GM21786 (cell line): ENCODE results near the gene UTS2R.
"Not testable (repeated sequence)": the region's sequence is repeated elsewhere in the genome, so short reads cannot be mapped to it uniquely, and the experiment has no call there.

Experiments used
- ATAC-seq: cut with Tn5 transposase; IDR thresholded peaks from one replicate; pipeline ENCODE4 v1.9.1; 2021; ENCODE audit not compliant: unreplicated experiment

Gene UTS2R

DNA sequence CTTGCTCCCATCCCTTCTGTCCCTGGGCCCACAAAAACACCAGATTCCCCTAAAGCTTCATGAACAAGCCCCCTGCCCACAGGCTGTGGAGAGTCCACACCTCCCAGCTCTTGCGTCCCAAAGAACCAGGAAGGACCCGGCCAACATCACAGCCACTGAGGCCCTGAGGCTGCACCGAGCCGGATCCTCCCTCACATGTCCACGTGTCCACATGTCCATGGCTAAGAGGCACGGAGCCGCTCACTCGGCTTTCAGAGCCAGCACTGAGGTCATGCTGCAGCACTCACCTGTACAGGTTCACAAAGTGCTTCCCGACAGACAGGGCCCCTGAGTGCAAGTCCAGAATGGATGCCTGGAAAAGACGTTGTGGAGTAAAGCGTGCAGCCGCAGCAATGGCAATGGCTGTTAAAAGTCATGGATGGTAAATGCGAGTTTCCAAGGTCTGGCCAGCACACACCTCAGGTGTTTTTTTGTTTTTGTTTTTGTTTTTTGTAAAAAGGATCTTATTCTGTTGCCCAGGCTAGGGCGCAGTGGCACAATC lies 34.6 kb downstream of the UTS2R start:
- ATAC-seq, result no peak

DNA sequence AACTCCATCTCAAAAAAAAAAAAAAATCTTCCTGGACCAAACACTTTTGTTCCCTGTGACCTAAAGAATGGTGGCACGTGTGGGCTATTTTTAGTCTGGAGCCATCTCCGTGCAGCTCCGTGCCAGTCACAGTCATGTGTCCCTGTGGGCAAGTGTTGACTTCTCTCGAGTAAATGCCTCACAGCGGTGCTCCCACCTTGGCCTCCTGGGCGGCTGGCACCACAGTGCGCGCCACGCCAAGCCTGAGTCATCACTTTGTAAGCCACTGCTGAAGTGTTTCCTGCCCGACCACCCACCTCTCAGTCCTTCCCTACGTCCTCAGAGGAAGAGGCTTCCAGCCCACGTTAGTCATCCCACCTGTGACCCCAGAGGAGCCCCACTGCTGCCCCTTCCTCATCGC lies 35.7 kb downstream of the UTS2R start:
- no peak for ATAC-seq

DNA sequence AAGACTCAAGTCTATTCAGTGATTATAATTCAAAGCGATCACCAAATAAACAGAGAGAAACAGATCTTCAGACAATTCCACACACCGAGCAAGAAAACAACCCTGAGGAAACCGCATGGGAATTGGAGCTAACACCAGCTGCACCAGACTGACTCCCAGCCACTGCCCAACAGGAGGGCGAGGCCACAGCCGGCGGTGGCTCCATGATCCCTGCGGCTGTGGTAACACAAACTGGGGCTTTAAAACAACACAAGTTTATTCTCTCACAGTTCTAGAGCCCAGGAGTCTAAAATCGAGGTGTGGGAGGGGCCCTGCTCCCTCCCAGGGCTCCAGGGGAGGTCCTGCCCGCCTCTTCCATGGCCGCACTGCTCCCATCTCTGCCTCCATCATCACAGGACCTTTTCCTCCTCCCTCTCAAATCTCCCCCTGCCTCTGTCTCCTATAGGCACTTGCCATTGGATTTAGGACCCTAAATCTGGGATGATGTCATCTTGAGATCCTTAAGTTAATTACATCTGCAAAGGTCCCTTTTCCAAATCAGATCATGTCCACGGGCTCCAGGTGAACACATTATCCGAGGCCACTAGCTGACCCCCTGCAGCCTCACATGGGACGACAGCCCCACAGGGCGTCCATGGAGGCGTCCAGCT lies 36.8 kb downstream of the UTS2R start:
- no peak for ATAC-seq

DNA sequence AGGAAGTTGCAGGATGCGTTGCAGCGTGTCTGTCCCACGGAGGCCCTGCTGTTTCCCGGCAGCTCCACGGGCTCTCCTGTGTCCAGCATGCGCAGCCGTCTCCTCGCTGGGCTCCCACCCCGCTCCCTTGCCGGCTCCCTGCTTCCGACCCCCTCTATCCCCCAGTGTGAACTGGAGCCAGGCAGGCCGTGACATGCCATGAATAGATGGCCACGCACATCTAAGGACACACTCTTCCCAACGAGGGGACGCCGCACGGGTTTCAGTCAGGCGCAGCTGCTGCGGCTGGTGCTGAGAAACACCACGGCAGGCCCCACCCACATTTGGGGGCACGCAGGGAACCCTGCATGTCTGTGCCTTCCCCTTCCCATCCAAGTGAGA lies 37.4 kb downstream of the UTS2R start:
- no peak for ATAC-seq

DNA sequence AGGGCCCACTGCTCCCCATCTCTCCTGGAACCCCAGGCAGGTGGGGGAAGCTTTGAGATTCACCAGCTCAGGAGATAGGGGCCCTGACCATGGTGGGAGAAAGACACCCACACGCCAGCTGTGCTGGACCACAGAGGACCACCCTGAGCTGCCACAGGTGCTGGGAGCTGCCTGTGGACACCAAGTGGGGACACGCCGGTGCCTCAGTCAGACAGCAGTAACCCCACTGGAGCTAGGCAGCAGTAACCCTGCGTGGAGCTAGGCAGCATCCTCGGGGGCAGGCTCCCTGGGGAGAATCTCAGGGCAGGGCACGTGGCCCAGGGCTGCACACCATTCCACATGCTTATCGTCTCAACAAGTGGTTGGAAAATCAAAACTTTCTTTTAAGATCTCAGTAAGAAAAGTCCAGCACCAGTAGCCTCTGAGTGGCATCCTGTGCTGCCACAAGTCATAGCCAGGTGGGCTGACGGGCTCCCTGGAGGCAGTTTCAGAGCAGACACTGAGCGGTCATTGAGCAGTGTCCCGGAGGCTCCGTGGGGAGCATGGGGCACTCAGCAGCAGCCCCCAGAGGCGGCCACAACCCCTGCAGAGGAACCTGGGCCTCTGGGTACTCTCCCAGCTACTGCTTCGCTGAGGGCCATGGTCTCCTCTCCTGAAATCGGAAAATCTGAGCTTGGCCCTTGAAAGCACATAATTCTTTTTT lies 38.6 kb downstream of the UTS2R start:
- ATAC-seq, result no peak

DNA sequence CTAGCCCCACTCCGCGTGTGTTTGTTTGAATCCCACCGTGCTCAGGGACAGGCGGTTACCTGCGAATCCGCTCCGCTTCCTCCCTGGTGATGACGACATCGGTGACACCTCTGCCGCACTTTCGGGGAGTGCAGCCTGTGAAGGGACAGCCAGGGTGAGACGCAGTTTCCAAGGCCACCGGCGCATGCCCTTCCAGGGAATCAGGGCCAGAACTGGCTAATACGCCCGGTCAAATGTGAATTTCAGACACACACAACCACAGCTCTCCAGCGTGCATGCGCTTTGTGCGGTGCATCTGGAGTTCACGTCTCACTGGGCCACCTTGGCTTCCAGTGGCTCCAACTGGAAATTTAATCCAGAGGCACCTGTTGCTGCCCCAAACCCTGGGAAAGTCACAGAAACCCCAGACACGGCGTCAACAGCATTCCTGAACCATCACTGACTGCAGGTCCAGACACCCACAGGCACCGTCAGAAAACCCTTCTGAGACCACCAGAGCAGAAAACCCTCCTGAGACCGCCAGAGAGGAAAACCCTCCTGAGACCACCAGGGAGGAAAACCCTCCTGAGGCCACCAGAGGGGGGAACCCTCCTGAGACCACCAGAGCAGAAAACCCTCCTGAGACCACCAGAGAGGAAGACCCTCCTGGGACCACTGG lies 40.0 kb downstream of the UTS2R start:
- ATAC-seq, result no peak

DNA sequence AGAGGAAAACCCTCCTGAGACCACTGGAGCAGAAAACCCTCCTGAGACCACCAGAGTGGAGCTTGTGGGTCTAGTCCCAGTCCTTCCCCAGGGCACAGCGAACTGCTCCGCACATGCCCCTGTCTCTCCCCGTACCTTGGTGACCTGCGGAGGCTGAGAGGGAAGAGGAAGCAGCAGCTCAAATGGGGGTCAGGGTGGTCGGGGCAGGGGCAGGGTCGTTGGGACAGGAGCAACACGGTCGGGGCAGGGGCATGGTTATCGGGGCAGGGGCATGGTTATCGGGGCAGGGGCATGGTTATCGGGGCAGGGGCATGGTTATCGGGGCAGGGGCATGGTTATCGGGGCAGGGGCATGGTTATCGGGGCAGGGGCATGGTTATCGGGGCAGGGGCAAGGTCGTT lies 40.5 kb downstream of the UTS2R start:
- not testable (repeated sequence) for ATAC-seq

DNA sequence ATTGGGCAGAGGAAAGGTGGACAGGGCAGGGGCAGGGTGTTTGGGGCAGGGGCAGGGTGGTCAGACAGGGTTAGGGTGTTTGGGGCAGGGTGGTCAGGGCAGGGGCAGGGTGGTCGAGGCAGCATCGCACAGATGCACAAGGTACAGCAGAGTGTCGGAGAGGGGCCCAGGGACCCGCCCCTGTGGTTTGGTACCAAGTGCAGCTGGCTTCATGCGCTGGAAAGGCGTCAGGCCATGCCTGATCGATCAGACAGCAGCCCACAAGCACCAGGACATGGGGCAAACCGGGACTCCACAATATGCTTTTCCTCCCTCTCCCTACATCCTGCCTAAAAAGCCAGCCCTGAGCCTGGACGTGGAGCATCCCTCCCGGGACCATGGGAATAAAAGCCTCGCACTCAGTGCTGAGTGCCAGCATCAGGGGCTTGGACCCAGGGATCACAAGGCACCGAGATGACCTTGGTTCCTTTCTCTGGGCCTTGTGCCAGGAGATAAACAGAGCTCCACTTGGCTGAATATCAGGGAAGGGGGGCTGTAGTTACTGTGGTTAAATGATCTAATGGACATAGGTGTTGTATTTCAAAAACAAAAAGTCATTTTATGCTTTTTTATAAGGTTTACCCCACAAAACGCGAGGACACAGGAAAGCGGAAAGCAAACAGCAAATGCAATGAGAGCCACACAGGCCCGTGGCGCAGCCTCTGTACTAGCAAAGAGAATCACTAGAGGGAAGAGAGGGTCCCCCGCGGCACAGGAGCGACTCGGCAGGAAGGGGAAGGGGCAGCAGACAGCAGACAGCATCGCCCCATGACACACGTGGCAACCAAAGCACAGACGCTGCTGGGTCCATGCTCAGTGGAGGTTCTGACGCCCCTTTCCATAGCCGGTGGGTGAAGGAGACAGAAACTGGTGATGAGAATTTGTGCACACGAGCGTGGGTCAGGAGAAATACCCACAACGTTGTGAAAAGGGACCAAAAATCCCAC lies 41.3 kb downstream of the UTS2R start:
- ATAC-seq, result no peak

DNA sequence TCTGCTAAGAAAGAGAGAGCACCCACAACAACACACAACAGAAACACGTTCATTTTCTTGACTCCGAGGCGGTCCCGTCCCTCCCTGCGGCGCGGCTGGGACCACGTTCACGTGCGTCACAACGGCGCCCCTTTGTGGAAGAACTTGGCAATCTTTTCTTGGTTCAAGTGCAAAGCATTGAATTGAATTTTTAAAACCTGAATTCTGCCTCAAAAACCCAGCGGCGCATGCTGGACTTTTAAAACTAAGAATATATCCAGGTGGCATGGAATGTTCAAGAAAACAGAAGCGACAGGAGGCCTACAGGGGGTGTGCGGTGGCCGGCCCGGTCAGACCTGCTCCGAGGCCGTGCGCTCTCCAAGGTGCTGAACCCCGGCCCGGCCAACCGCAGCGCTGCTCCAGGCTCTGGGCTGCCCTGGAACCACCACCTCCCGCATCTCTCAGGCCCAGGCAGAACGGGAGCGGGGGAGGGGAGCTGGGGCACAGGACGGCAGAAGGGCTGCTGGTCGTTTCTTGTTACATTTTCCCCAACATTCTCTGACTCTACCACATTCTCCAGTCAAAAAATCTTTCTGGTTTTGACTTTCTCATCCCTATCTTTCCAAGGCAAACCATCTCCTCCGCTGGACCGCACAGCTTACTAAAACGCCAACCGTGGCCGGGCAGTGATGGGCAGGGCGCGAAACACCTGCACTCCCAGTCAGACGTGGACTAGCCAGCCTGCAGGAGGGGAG lies 43.1 kb downstream of the UTS2R start:
- no peak for ATAC-seq

DNA sequence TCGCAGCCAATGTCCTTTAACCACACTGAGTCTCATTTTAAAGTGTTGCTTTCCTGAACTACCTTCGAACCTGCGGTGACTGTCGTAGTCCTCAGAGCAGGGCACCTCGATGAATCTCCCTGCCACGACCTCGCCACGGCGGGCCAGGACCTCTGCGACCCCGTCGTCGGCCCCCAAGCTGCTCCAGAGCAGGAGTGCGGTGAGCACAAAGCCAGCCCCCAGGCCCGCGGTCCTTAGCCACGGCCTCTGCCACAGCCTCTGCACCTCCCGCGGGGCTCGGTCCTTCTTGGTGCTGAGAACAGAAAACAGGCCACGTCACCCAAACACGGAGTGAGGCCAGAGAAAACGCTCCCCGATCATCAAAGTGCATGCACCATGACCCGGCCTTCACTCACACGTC lies 43.8 kb downstream of the UTS2R start:
- ATAC-seq, result no peak

DNA sequence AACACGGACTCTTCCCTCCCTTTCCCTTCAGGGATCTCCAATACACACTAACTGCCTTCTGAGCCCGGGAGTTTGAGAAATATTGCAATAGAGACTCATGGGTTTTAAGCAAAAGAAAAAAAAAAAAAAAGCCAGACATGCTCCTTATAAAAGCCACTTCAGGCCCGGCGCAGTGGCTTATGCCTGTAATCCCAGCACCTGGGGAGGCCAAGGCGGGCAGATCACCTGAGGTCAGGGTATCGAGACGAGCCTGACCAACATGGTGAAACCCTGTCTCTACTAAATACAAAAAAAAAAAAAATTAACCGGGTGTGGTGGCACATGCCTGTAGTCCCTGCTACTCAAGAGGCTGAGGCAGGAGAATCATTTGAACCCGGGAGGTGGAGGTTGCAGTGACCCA lies 44.2 kb downstream of the UTS2R start:
- ATAC-seq, result no peak

DNA sequence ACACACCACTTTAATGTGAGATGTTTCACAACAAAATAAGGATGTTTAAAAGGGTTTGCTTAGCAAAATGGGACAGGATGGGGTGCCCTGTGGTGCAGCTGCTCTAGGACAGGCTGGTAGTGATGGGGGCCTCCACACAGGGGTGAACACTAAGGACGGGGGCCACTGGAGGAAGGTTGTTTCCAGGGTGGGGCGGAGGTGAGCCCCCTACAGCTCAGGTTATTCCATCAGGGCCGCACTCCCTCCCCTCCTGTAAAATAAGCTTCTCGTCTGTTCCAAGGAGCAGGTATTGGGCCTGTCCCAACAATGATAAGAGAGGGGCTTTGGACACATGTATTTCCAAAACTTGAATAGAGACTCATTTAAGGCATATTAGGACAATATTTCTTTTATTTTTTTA lies 44.7 kb downstream of the UTS2R start:
- ATAC-seq, result no peak

DNA sequence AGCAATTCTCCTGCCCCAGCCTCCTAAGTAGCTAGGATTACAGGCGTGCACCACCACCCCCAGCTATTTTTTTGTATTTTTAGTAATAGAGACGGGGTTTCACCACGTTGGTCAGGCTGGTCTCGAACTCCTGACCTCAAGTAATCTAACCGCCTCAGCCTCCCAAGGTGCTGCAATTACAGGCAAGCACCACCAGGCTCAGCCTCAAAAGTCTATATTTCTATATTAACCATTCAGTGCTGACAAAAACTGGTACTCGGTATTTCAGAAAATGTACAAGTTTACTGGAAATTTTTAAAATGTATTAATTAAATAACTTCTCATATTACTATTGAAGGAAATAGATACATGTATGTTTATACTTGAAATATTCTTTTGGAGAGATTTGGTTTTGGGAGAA lies 45.2 kb downstream of the UTS2R start:
- no peak for ATAC-seq

DNA sequence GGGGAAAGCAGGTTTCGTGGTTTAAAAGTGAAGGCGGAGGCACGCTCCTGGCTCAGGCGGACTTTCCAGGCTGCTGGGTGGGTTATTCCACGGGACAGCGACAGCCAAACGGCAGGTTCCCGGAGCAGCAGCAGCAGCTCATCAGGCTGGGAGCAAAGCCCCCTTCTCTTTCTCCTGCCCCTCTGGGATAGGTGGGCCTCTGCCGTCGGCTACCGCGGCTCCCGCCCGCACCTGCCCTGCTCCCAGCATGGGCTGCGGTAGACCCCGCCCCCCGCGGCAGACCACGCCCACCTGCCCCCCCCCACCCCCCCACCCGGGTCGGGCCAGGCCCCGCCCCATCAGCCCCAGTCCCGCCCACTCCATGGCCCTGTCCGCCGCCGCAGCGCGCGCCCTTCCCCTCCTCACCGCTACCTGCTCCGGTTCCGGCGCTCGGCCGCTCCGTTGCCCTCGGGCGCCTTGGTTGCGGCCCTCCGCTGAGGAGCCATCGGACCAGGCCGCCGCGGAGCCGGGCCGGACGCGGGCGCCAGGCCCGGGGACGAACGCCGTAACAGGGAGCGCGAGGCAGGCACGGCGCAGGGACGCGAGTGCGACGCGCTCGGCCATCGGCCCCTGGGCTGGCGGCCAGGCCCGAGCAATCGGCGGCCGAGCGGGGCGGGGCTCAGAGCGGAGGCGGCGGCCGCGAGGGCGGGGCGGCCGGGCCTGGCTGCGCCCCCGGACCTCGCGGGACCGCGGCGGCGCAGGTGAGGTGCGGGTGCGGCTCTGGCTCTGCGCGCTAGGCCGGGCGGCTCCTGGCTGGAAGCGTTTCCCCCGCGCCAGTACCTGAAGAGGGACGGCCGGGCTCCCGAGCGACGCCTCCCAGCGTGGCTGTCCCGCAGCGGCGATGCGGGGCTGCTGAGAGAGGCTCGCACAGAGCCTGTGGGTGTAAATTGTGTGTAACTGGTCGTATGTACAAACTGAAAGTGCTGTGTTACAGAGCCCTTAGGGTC lies 46.7 kb downstream of the UTS2R start, which contains the start of the genes HEXD and OGFOD3:
HEXD (plus strand) TSS at position 347 of the 986 bp plus-strand sequence. CDS start 1,453 bp downstream, outside the sequence.
OGFOD3 (minus strand) TSS at position 586 of the 986 bp plus-strand sequence; CDS start at position 485, 101 bp downstream.
- ATAC-seq, result peak; percentile 70

DNA sequence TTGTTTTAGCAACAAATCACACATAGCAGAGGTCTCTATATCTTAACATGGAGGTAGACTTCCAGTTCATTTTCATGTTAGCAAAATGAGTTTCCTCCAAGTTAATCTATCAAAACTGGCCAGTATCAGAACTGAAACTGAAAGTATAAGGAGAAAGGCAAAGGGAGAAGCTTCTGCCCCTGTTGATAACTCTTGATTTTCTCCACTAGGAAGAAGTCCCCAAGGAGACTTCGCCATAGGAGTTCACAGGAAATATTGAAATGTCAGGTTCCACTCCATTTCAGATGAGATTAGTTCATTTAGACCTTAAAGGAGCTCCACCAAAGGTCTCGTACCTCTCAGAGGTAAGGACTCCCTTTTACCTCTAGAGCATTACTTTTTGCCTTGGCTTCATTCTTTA lies 48.0 kb downstream of the UTS2R start:
- ATAC-seq, result no peak

DNA sequence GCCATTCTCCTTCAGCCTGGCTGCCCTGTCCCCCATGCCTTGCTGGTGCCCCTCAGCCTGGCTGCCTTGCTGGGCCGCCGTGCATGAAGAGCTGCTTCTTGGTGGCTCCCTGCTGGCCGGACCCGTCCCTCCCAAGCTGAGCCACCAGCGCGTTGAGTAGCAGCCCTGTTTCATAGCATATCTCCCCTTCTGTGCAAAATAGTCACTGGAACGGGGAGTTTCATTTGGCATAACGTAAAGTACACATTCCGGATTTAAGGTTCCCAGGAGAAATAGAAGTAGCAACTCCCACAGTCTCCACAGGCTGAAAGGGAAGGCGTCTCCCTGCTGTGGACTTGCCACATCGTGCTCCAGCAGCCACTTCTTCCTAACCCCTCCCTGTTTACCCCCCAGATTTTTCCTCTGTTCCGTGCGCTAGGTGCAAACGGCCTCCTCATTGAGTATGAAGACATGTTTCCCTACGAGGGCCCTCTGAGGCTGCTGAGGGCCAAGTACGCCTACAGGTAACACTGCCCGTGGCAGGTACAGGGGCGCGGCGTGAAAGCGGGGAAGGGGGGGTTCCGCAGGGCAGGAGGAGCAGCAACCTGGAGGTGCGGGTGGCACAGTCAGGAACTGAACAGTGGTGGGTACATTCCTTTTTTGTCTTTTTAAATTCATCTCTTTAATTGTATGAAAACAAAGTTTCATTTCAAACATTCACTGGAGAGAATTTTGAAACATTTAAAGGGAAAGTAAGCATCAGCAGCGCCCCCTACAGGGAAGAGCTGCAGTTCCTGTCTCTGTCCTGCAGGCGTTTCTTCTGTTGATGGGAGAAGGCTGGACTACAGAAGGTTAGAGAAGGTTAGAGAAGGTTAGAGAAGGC lies 52.7 kb downstream of the UTS2R start:
- ATAC-seq, result no peak

DNA sequence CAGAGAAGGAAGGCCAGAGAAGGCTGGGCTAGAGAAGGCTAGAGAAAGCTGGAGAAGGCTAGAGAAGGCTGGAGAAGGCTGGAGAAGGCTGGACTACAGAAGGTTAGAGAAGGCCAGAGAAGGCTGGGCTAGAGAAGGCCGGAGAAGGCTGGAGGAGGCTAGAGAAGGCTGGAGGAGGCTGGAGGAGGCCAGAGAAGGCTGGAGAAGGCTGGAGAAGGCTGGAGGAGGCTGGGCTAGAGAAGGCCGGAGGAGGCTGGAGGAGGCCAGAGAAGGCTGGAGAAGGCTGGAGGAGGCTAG lies 53.2 kb downstream of the UTS2R start:
- no peak for ATAC-seq
